OCI-LY7 (cell line): Measurements from ENCODE around the gene SUMF1.

Source experiments
- CTCF ChIP-seq: fragments of 200-600 bp; sonication (generic); conservative IDR thresholded peaks from 2 replicates; pipeline ENCODE4 v1.5.1; 2014; ENCODE audit warnings: mild to moderate bottlenecking, antibody characterized with exemption, low read length, moderate library complexity, mixed read lengths
- EZH2phosphoT487 ChIP-seq: fragments of 200-600 bp; sonication (generic); IDR thresholded peaks from 2 replicates; pipeline ENCODE4 v1.6.1; 2018; ENCODE audit warnings: low read depth, borderline replicate concordance, mild to moderate bottlenecking, mixed run types, antibody characterized with exemption, low read length, moderate library complexity, mixed read lengths

- TF ChIP-seq CTCF (no peak), EZH2phosphoT487 (no peak)
These were observed 110.3 kb downstream of the SUMF1 start for GRCh38 chr3:4356546-4357410.
